Peyer's patch (tissue), 4 donors: ENCODE data around the gene NRG3. TPM values are rescaled to one million over a fixed set of nuclear protein-coding genes. Genes with fewer than 3 reads are reported as not detected.

ENCODE experiments used
- DNase-seq, 3 donors: peaks; one replicate each; pipeline ENCODE4 v3.0.0-alpha.2; 2017 to 2019
- H3K27ac ChIP-seq, 4 donors: fragments of 200-600 bp; sonication (generic); one replicate each; pipeline ENCODE4 v1.5.1; 2016 to 2019
- H3K27me3 ChIP-seq, 2 donors: fragments of 200-600 bp; sonication (generic); one replicate each; pipeline ENCODE4 v1.5.1; 2019
- H3K36me3 ChIP-seq, 3 donors: fragments of 200-600 bp; sonication (generic); one replicate each; pipeline ENCODE4 v1.5.1; 2016 to 2019
- H3K4me1 ChIP-seq, 4 donors: fragments of 200-600 bp; sonication (generic); one replicate each; pipeline ENCODE4 v1.5.1; 2016 to 2019
- H3K4me3 ChIP-seq, 4 donors: fragments of 200-600 bp; sonication (generic); 1 replicate in 3 of 4; 2 replicates in 1 of 4; pipeline ENCODE4 v1.5.1; 2016 to 2019; ENCODE audit warnings: mild to moderate bottlenecking in 1 of 4
- H3K9me3 ChIP-seq, 4 donors: fragments of 200-600 bp; sonication (generic); one replicate each; pipeline ENCODE4 v1.5.1; 2016 to 2019; ENCODE audit warnings: mild to moderate bottlenecking in 1 of 4
- POLR2A ChIP-seq, 2 donors: fragments of 450-650 bp; IDR thresholded peaks; one replicate each; pipeline ENCODE4 v1.5.1; 2017; ENCODE audit warnings: antibody characterized with exemption in 2 of 2, mild to moderate bottlenecking in 2 of 2, moderate library complexity in 2 of 2
- total RNA-seq, 4 donors: library from RNA; depleted of rRNA; stranded (reverse); fragments of >200 nt; gene quantifications; one replicate each; pipeline ENCODE4 v1.1.0, GENCODE V29; 2016
- TF ChIP-seq, protein P1 (sequence below), 6 experiments: fragments of 450-650 bp in 4 of 6; fragments of 200-600 bp in 2 of 6; sonication (generic) in 1 of 6; IDR thresholded peaks; one replicate each; pipeline ENCODE4 v1.5.1; 2017 to 2019; ENCODE audit warnings: antibody characterized with exemption in 6 of 6, mild to moderate bottlenecking in 3 of 6, moderate library complexity in 1 of 6

The NRG3 gene
- total RNA-seq, 4 donors from 2014 or later: not detected

GRCh38 chr10:82420001-82420400 lies 545.0 kb downstream of the NRG3 start:
- no peaks in the 10 kb centered on the region for H3K4me1 ChIP-seq
- H3K27me3 ChIP-seq: no peaks in the 10 kb centered on the region
- no peaks in the 10 kb centered on the region for H3K9me3 ChIP-seq
- no peaks in the 10 kb centered on the region for H3K36me3 ChIP-seq
- no peak for DNase-seq
- TF ChIP-seq POLR2A (IDR thresholded peaks at IDR 0.05): no peak
- TF ChIP-seq, protein P1, sequence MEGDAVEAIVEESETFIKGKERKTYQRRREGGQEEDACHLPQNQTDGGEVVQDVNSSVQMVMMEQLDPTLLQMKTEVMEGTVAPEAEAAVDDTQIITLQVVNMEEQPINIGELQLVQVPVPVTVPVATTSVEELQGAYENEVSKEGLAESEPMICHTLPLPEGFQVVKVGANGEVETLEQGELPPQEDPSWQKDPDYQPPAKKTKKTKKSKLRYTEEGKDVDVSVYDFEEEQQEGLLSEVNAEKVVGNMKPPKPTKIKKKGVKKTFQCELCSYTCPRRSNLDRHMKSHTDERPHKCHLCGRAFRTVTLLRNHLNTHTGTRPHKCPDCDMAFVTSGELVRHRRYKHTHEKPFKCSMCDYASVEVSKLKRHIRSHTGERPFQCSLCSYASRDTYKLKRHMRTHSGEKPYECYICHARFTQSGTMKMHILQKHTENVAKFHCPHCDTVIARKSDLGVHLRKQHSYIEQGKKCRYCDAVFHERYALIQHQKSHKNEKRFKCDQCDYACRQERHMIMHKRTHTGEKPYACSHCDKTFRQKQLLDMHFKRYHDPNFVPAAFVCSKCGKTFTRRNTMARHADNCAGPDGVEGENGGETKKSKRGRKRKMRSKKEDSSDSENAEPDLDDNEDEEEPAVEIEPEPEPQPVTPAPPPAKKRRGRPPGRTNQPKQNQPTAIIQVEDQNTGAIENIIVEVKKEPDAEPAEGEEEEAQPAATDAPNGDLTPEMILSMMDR (IDR thresholded peaks at IDR 0.05): no peak
- no peak overlapping the region for H3K4me3 ChIP-seq
- no peak overlapping the region for H3K27ac ChIP-seq

DNA sequence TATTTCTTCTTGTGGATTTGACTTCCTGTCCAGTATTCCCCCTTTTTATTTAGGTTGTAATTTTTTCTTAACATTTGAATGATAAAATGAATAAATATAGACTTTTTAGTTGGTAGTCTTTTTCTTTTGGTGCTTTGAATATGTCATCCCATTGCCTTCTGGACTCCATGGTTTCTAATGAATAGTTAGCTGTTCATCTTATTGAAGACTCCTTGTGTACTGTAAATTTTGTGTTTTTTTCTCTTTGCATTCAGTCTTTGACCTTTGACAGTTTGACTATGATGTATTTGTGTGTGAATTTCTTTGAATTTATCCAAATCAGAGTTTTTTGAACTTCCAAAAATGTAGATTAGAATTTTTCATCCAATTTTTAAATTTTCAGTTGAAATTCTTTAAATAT lies 554.3 kb downstream of the NRG3 start:
- TF ChIP-seq POLR2A (IDR thresholded peaks at IDR 0.05): no peak
- TF ChIP-seq, protein P1 (IDR thresholded peaks at IDR 0.05): no peak
- DNase-seq: no peak
- Histone ChIP-seq H3K9me3 (peaks cover 0 to 7% (median 0%) of the 10 kb centered on the region in 4 donors), H3K4me1 (no peaks in the 10 kb centered on the region), H3K27me3 (no peaks in the 10 kb centered on the region), H3K4me3 (no peak overlapping the region), H3K27ac (no peak overlapping the region), H3K36me3 (no peaks in the 10 kb centered on the region)

- H3K27ac ChIP-seq: no peak overlapping the region
These were observed 563.3 kb downstream of the NRG3 start for GRCh38 chr10:82438277-82438676.

GRCh38 chr10:82440775-82441174 lies 565.8 kb downstream of the NRG3 start:
- no peaks in the 10 kb centered on the region for H3K4me1 ChIP-seq
- TF ChIP-seq POLR2A (IDR thresholded peaks at IDR 0.05): no peak
- TF ChIP-seq, protein P1 (IDR thresholded peaks at IDR 0.05): no peak
- peaks cover 0 to 6% (median 0%) of the 10 kb centered on the region in 4 donors for H3K9me3 ChIP-seq
- DNase-seq: no peak
- H3K4me3 ChIP-seq: no peak overlapping the region
- no peak overlapping the region for H3K27ac ChIP-seq
- H3K36me3 ChIP-seq: no peaks in the 10 kb centered on the region
- no peaks in the 10 kb centered on the region for H3K27me3 ChIP-seq

More at GRCh38 chr10:82438277-82438676, 563.3 kb downstream of the NRG3 start:
- no peak for DNase-seq
- no peaks in the 10 kb centered on the region for H3K4me1 ChIP-seq
- H3K9me3 ChIP-seq: peaks cover 0 to 6% (median 0%) of the 10 kb centered on the region in 4 donors
- no peaks in the 10 kb centered on the region for H3K27me3 ChIP-seq
- H3K36me3 ChIP-seq: no peaks in the 10 kb centered on the region
- no peak overlapping the region for H3K4me3 ChIP-seq
- TF ChIP-seq POLR2A (IDR thresholded peaks at IDR 0.05): no peak
- TF ChIP-seq, protein P1 (IDR thresholded peaks at IDR 0.05): no peak

DNA sequence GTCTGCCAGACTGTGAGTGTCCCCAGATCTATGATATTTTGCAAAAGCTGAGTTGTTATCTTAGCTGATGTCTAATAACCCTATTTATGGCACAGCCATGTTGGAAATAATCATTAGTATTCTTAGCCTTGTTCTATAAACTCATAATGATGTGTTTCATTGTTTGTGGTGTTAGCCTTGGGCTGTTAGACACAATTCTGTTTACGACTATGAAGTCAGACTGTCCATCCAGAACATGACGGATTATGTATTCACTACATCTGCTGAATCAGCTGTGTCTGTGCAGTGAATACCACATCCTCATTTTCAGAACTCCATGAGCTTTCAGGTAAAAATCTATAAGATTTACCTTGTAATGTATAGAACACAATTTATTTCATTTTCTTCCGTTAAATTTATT lies 577.1 kb downstream of the NRG3 start:
- H3K27me3 ChIP-seq: no peaks in the 10 kb centered on the region
- no peaks in the 10 kb centered on the region for H3K36me3 ChIP-seq
- no peaks in the 10 kb centered on the region for H3K4me1 ChIP-seq
- H3K9me3 ChIP-seq: no peaks in the 10 kb centered on the region
- no peak for DNase-seq
- no peak overlapping the region for H3K4me3 ChIP-seq
- TF ChIP-seq, protein P1 (IDR thresholded peaks at IDR 0.05): no peak
- no peak for TF ChIP-seq POLR2A (IDR thresholded peaks at IDR 0.05)
- H3K27ac ChIP-seq: no peak overlapping the region

GRCh38 chr10:82452676-82453075 lies 577.7 kb downstream of the NRG3 start:
- peaks cover 0 to 2% (median 0%) of the 10 kb centered on the region in 4 donors for H3K9me3 ChIP-seq
- H3K36me3 ChIP-seq: no peaks in the 10 kb centered on the region
- DNase-seq: no peak
- H3K27ac ChIP-seq: no peak overlapping the region
- no peak overlapping the region for H3K4me3 ChIP-seq
- TF ChIP-seq, protein P1 (IDR thresholded peaks at IDR 0.05): no peak
- TF ChIP-seq POLR2A (IDR thresholded peaks at IDR 0.05): no peak
- no peaks in the 10 kb centered on the region for H3K4me1 ChIP-seq
- no peaks in the 10 kb centered on the region for H3K27me3 ChIP-seq
